GM19395 (cell line): ENCODE data around the gene OR2T2.
"Not testable (repeated sequence)": the region's sequence is repeated elsewhere in the genome, so short reads cannot be mapped to it uniquely, and the experiment has no call there.

Source experiments
- ATAC-seq: cut with Tn5 transposase; IDR thresholded peaks from one replicate; pipeline ENCODE4 v1.9.1; 2021; ENCODE audit warnings: mild to moderate bottlenecking, moderate library complexity; ENCODE audit not compliant: unreplicated experiment

Gene OR2T2

DNA sequence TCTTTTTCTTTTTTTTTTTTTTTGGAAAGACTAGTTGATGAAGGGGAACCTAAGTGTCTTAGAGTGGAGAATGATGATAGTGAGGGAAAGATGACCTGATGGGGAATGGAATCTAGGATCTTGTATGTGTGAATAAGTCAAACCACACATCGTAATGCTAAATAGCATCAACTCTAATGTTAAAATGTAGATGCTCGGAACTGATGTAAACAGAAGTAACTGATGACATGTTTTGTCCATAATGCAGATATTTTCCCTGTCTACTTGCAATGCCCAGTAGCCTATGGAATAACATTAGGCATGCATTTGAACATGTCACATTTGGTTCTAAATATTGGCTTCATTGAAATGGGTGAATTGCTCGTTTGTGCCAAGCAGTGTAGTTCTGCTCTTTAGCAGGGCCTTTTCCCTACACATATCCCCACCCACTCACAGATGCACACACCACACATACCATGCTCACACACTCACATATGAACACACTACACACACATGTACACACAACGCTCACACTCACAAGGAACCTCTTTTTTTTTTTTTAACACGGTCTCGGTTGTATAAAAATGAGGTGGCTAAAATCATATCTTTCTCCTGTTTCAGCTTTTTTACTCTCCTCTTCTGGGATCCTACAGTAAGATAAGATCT, 4.5 kb downstream of the OR2T2 start:
- ATAC-seq, result peak; percentile 8

DNA sequence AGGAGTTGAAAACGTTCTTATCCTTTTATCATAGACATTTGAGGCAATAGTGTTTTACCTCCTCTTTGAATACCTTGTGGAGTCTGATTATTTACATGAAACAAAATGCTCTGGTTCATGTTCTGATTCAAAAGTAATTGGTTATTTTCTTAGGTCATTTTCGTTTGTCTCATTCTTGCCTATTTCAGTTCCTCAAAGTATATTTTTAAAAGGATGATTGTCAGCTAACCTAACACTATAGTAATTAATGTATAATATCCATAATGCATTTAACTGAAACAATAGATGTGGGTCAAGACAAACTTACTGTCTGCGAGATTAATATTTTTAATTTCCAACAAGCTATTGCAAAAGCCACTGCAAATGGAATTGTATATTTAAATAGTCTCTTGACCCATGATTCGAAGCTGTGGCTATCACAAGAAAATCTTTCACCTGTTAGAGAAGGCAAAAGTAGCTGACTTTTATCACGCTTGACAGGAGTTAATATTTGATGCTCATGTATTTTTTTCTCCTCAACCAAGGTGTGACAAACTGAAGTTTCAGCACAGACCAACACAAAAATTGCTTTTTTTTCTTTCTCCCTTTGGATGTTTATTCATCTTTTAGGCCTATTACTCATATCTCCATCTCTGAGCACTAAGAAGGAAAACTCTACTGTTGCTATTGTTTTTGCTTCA, 5.2 kb downstream of the OR2T2 start:
- peak; percentile 66 for ATAC-seq

DNA sequence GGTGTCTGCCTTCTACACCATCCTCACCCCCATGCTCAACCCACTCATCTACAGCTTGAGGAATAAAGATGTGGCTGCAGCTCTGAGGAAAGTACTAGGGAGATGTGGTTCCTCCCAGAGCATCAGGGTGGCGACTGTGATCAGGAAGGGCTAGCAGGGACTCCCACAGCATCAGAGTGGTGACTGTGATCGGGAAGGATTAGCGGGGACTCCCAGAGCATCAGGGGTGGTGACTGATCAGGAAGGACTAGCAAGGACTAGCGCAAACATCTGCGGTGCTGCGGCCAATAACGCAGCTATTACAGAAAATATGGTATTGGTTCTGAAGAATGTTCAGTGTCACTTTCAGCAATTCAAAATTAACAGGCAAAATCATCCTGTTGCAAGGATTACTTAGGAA, 8.2 kb downstream of the OR2T2 start:
- ATAC-seq, result not testable (repeated sequence)

DNA sequence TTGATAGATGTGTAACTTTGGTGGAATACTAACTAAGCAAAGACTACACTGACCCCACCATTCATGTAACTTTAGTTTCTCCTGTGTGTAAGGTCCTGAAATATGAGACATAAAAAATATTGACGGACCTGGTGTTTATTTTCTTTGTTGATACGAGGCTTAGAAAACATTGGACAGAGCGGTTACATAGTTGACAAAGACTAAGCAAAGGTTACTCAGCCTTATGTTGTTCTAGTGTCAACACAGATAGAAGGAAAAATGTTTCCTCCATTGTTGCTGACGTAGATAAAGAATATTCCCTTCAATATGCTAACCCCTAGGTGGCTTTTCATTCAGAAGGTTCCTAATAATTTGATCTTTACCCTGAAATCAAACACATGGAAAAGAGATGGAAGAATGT, 9.6 kb downstream of the OR2T2 start:
- ATAC-seq, result not testable (repeated sequence)

DNA sequence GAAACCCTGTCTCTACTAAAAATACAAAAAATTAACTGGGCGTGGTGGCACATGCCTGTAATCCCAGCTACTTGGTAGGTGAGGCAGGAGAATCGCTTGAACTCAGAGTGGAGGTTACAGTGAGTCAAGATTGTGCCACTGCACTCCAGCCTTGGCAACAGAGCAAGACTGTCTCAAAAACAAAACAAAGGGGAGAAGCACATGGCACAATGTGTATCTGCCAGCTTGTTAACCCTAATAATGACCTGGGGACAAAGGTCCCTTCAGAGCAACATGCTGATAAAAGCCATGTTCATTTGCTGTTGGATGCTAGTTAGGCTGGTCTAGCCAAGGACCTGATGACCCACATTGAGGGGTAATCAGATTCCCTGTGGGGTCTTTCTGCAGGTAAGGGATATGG, 11.2 kb downstream of the OR2T2 start:
- not testable (repeated sequence) for ATAC-seq

DNA sequence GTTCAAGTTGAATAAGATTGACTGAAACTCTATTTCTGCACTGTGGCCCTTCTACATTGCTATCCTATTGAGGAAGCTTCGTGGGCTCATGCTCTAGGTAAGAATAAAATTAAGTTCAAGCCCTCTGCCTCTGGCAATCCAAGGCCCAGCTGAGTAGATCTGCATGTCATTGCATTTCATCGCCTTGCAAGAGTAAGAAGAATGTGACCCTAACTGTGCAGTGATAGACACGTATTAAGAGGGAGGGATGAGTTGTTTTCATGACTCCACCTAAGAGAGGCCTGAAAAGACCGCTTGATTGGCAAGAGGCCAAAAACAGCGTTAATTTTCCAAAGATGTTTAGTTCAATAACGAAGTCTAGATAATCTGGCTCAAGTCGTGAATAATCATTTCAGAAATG, 13.7 kb downstream of the OR2T2 start:
- ATAC-seq, result not testable (repeated sequence)

DNA sequence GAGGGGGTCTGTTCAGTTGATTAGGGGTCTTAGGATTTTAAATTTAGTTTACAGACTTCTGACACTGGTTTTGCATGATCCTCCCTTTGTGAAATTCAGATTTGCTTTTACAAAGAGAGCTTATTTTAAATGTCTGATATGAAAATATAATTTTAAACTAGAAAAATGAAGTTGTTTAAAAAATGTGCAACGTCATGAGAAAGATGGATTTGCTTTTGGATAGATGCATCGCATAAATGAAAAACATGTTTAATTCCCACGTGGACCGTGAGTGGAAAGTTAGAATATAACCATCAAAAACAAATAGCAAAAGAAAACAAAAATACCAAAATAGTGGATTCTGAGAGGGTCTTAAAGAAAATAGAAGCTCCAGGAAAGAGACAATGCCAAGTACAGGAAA, 25.7 kb downstream of the OR2T2 start:
- ATAC-seq, result no peak

DNA sequence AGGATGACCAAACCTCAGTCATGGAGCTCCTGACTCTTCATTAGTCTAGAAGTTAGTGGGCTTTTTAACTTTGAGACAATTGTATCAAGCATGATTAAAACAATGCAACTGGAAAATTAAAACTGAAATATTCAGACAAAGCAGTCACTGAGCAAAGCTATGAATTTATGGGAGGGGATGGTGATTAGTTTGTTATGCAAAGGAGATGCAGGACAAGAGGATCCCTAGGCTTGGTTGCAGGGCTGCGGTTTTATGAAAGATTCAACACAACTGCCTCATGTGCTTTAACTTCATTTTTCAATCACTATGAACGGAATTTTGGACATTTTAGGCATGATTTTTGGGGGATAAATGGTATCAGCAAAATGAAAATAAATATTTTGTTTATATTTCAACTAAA, 26.7 kb downstream of the OR2T2 start:
- not testable (repeated sequence) for ATAC-seq

DNA sequence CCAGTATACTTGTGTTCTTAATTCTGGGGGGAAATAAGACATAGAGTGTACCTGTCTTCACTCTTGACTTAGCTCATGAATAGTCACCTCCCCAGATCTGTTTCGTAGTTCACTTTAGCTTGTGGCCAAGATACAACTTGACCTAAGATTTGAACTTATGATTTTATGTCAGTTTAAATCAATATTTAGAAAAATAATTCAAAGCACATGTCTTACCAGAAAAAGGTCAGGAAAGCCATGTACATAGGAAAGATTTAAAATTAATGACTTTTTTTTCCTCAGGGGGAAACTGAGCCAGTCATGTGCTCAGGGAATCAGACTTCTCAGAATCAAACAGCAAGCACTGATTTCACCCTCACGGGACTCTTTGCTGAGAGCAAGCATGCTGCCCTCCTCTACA, 27.6 kb downstream of the OR2T2 start, which contains the start of gene OR2T3:
Gene OR2T3, plus strand, starts transcription at position 301 of the 400 bp plus-strand sequence. Its CDS starts 0 bp downstream, at position 301.
- not testable (repeated sequence) for ATAC-seq

DNA sequence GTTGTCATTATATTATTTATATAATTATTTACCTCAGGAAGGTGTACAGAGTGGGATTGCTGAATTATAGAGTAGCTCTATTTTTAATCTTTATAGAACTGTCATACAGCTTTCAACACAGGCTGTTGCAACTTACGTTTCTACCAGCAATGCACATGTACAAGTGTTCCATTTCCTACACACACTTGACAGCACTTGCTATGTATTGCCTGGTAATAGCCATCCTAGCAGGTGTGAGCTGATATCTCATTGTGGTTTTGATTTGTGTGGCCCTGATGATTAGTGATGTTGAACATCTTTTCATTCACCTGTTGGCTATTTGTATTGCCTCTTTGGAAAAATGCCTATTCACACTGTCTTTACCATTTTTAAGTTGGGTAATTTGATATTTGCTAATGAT, 30.2 kb downstream of the OR2T2 start:
- ATAC-seq, result peak; percentile 79

DNA sequence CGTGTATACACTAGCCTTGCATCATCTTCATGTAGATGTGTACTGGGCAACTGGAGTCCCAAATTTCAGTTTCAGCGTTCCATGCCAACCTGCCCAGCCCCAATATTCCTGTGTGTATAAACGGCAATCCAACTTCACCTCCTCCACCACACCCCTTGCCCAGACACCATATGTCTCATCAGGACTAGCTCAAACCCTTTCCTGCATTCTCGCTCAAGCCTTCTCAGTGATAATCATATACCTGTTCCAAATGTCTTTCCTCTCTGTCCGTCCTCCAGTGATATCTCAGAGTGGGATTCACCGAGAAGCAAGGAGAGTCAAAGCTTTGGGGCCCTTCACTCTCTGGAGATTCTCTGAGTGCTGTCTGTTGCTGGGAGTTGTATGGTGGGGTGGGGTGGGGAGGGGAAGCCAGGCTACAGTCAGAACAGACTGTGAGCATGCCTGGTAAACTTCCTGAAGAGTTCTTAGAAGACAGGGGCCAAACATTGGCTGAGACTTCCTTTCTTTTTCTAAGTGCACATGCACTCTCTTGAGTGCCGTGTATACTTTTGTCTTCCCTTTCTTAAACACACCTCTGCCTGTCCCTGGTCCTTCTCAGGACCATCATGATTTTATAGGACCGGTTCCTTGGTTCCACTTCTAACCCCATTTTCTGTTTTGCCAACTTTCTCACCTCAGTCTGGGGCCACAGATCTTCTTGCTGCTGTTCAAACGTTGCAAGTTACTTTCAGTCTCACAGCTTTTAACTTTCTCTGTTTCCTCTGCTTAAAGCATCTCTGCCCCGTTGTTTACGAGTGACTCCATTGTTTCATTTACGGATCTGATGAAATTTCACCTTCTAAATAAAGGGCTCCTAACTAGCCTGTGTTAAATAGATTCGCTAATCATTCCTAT, 36.5 kb downstream of the OR2T2 start:
- peak; percentile 93 for ATAC-seq

DNA sequence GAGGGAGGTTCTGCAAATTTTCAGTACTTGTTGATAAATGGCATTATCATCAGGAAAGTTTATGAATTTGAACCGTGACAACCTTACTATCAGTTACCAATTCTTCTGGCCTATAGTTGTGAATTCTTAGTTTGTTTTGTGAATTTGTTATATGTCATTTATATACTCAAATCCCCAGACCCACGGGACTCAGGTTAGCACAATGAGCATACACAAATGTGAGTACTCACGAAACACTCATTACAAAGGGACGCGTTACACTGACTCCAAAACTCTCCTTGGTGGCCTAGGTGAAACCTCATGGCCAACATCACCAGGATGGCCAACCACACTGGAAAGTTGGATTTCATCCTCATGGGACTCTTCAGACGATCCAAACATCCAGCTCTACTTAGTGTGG, 42.9 kb downstream of the OR2T2 start, which contains the start of gene OR2T5:
Gene OR2T5, plus strand, starts transcription at position 301 of the 400 bp plus-strand sequence. Its CDS starts 0 bp downstream, at position 301.
- not testable (repeated sequence) for ATAC-seq

DNA sequence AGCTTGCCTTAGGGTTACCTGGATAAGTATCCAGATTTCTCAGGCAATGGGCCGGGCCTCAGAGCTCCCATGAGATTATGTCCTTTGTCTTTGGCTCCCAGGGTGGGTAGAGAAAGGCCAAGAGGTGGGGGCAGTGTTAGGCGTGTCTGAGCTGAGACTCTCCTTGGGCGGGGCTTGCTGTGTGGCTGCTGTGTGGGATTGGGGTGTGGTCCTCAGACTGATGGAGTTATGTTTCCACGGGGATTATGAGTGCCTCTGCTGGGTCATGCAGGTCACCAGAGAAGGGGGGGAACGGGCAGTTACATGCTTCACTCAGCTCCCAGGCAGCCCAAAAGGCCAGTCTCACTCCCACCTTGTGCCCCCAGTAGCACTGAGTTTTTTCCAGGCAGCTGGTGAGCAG, 51.2 kb downstream of the OR2T2 start:
- ATAC-seq, result not testable (repeated sequence)

DNA sequence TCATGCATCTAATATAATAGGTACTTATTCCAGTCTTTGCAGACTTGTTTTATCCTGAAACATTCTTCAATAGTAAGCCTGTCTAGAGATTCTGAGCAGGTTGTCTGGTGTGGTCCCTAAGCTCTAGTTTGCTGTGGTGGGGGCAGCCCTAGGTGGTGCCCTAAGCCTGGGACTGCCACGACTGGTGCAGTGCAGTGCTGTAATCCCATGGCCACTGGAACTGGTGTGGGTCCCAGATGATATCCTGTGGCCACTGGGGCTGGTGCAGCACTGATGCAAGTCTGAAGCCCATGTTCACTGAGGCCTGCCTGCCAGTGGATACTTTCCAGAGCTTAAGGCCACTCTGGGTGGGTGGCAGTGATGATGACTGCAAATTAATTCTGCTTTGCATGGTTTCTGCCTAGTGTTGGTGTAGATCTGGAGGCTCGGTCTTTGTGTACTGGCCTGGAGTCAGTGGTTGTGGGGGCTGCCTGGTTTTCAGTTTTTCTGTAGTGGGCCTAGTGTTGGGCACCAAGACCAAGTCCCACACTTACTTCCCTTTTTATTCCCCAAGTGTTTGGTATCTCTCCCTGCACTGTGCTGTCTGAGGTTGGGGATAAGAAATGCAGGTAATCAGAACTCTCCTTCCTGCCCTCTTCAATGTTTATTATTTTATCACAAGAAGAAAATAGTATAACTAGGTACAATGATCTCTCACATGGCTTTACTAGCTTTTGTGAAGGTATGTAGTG, 55.0 kb downstream of the OR2T2 start:
- not testable (repeated sequence) for ATAC-seq
